Measurements from ENCODE around the gene CSNK2B.

Gene CSNK2B

GRCh38 chr6:31665501-31666336 is at the start of gene CSNK2B:
CSNK2B (plus strand) TSS chr6:31666080; CDS start chr6:31666832, 752 bp downstream.
- peak; percentile 98 for DNase-seq (ENCODE audit: low read depth)

GRCh38 chr6:31617010-31617409 is 48.9 kb upstream of the CSNK2B start:
- no peak for DNase-seq (ENCODE audit: low read depth)

GRCh38 chr6:31619805-31620585 is 45.9 kb upstream of the CSNK2B start:
- peak; percentile 100 for DNase-seq (ENCODE audit: low read depth)

GRCh38 chr6:31620586-31621319 is 45.1 kb upstream of the CSNK2B start, which contains the start of gene PRRC2A:
PRRC2A (plus strand) TSS chr6:31620715; CDS start chr6:31622790, 2,075 bp downstream.
- DNase-seq (ENCODE audit: low read depth), result no peak

GRCh38 chr6:31621320-31621939 is 44.5 kb upstream of the CSNK2B start:
- no peak for DNase-seq (ENCODE audit: low read depth)

- DNase-seq (ENCODE audit: low read depth), result no peak
These were observed 43.9 kb upstream of the CSNK2B start for GRCh38 chr6:31621991-31622390.

GRCh38 chr6:31622684-31623091 is 43.2 kb upstream of the CSNK2B start:
- DNase-seq (ENCODE audit: low read depth), result no peak

- DNase-seq (ENCODE audit: low read depth), result no peak
These were observed 41.8 kb upstream of the CSNK2B start for GRCh38 chr6:31624070-31624469.

- DNase-seq (ENCODE audit: low read depth), result no peak
These were observed 38.9 kb upstream of the CSNK2B start for GRCh38 chr6:31626952-31627351.

- DNase-seq (ENCODE audit: low read depth), result no peak
These were observed 38.1 kb upstream of the CSNK2B start for GRCh38 chr6:31627690-31628287.

- DNase-seq (ENCODE audit: low read depth), result no peak
These were observed 36.9 kb upstream of the CSNK2B start for GRCh38 chr6:31629014-31629413.

- DNase-seq (ENCODE audit: low read depth), result no peak
These were observed 35.5 kb upstream of the CSNK2B start for GRCh38 chr6:31630177-31630934.

GRCh38 chr6:31631209-31631608 is 34.7 kb upstream of the CSNK2B start:
- no peak for DNase-seq (ENCODE audit: low read depth)

GRCh38 chr6:31631681-31632278 is 34.1 kb upstream of the CSNK2B start:
- no peak for DNase-seq (ENCODE audit: low read depth)

- DNase-seq (ENCODE audit: low read depth), result no peak
These were observed 33.5 kb upstream of the CSNK2B start for GRCh38 chr6:31632279-31632946.

GRCh38 chr6:31633447-31633846 is 32.4 kb upstream of the CSNK2B start:
- no peak for DNase-seq (ENCODE audit: low read depth)

- no peak for DNase-seq (ENCODE audit: low read depth)
These were observed 31.7 kb upstream of the CSNK2B start for GRCh38 chr6:31634131-31634530.

GRCh38 chr6:31634969-31635575 is 30.8 kb upstream of the CSNK2B start:
- no peak for DNase-seq (ENCODE audit: low read depth)
